Peyer's patch (tissue), 4 donors: ENCODE results near the gene IGSF22. TPM values are rescaled to one million over a fixed set of nuclear protein-coding genes. Genes with fewer than 3 reads are reported as not detected.

Experiments
- DNase-seq, 3 donors: peaks; one replicate each; pipeline ENCODE4 v3.0.0-alpha.2; 2017 to 2019
- H3K27ac ChIP-seq, 4 donors: fragments of 200-600 bp; sonication (generic); one replicate each; pipeline ENCODE4 v1.5.1; 2016 to 2019
- H3K27me3 ChIP-seq, 2 donors: fragments of 200-600 bp; sonication (generic); one replicate each; pipeline ENCODE4 v1.5.1; 2019
- H3K36me3 ChIP-seq, 3 donors: fragments of 200-600 bp; sonication (generic); one replicate each; pipeline ENCODE4 v1.5.1; 2016 to 2019
- H3K4me1 ChIP-seq, 4 donors: fragments of 200-600 bp; sonication (generic); one replicate each; pipeline ENCODE4 v1.5.1; 2016 to 2019
- H3K4me3 ChIP-seq, 4 donors: fragments of 200-600 bp; sonication (generic); 1 replicate in 3 of 4; 2 replicates in 1 of 4; pipeline ENCODE4 v1.5.1; 2016 to 2019; ENCODE audit warnings: mild to moderate bottlenecking in 1 of 4
- H3K9me3 ChIP-seq, 4 donors: fragments of 200-600 bp; sonication (generic); one replicate each; pipeline ENCODE4 v1.5.1; 2016 to 2019; ENCODE audit warnings: mild to moderate bottlenecking in 1 of 4
- POLR2A ChIP-seq, 2 donors: fragments of 450-650 bp; IDR thresholded peaks; one replicate each; pipeline ENCODE4 v1.5.1; 2017; ENCODE audit warnings: antibody characterized with exemption in 2 of 2, mild to moderate bottlenecking in 2 of 2, moderate library complexity in 2 of 2
- total RNA-seq, 4 donors: library from RNA; depleted of rRNA; stranded (reverse); fragments of >200 nt; gene quantifications; one replicate each; pipeline ENCODE4 v1.1.0, GENCODE V29; 2016
- TF ChIP-seq, protein P1 (sequence below), 6 experiments: fragments of 450-650 bp in 4 of 6; fragments of 200-600 bp in 2 of 6; sonication (generic) in 1 of 6; IDR thresholded peaks; one replicate each; pipeline ENCODE4 v1.5.1; 2017 to 2019; ENCODE audit warnings: antibody characterized with exemption in 6 of 6, mild to moderate bottlenecking in 3 of 6, moderate library complexity in 1 of 6

IGSF22 gene
- total RNA-seq, 4 donors from 2014 or later = not detected

DNA sequence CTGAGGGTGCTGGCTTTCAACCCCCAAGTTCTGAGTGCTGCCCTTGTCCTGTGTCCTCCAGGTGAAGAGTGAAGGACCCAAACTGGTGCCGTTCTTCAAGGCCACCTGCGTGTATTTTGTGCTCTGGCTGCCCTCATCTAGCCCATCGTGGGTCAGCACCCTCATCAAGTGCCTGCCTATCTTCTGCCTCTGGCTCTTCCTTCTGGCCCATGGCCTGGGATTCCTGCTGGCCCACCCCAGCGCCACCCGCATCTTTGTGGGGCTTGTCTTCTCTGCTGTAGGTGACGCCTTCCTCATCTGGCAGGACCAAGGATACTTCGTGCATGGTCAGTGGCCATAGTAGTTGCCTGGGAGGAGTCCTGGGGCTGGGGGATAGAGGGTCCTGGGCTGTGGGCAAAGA is 25.1 kb downstream of the IGSF22 start:
- H3K36me3 ChIP-seq = no peaks in the 10 kb centered on the region
- H3K27me3 ChIP-seq = no peaks in the 10 kb centered on the region
- TF ChIP-seq, protein P1, sequence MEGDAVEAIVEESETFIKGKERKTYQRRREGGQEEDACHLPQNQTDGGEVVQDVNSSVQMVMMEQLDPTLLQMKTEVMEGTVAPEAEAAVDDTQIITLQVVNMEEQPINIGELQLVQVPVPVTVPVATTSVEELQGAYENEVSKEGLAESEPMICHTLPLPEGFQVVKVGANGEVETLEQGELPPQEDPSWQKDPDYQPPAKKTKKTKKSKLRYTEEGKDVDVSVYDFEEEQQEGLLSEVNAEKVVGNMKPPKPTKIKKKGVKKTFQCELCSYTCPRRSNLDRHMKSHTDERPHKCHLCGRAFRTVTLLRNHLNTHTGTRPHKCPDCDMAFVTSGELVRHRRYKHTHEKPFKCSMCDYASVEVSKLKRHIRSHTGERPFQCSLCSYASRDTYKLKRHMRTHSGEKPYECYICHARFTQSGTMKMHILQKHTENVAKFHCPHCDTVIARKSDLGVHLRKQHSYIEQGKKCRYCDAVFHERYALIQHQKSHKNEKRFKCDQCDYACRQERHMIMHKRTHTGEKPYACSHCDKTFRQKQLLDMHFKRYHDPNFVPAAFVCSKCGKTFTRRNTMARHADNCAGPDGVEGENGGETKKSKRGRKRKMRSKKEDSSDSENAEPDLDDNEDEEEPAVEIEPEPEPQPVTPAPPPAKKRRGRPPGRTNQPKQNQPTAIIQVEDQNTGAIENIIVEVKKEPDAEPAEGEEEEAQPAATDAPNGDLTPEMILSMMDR (IDR thresholded peaks at IDR 0.05) = no peak
- TF ChIP-seq POLR2A (IDR thresholded peaks at IDR 0.05) = no peak
- no peak for DNase-seq
- H3K4me1 ChIP-seq = peaks cover 3 to 16% (median 5%) of the 10 kb centered on the region in 4 donors
- H3K27ac ChIP-seq = no peak overlapping the region
- no peak overlapping the region for H3K4me3 ChIP-seq
- no peaks in the 10 kb centered on the region for H3K9me3 ChIP-seq

DNA sequence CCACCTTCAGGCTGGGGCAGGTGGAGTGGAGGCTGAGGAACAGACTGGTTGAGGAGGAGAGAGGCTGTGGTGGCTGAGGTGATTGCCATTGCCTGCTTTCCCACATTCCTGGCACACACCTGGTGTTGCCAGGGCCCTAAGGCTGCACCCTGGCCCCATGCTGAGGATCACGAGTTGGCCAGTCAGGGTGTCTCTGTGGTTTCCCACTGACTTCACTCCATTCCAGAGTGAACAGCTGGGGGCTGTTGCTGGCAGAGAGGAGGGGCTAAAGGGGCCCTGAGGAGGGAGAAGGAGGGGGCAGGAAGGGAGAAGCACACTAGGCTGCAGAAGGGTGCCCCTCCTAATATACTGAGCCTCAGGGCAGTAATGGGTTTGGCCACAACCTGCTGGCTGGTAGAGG is 25.6 kb downstream of the IGSF22 start:
- Histone ChIP-seq H3K36me3 (no peaks in the 10 kb centered on the region), H3K27ac (peak overlapping the region in 1 of 4 donors; percentile 10), H3K4me3 (no peak overlapping the region), H3K27me3 (no peaks in the 10 kb centered on the region), H3K9me3 (no peaks in the 10 kb centered on the region), H3K4me1 (peaks cover 0 to 11% (median under 1%) of the 10 kb centered on the region in 4 donors)
- no peak for DNase-seq
- TF ChIP-seq, protein P1 (IDR thresholded peaks at IDR 0.05) = no peak
- no peak for TF ChIP-seq POLR2A (IDR thresholded peaks at IDR 0.05)

DNA sequence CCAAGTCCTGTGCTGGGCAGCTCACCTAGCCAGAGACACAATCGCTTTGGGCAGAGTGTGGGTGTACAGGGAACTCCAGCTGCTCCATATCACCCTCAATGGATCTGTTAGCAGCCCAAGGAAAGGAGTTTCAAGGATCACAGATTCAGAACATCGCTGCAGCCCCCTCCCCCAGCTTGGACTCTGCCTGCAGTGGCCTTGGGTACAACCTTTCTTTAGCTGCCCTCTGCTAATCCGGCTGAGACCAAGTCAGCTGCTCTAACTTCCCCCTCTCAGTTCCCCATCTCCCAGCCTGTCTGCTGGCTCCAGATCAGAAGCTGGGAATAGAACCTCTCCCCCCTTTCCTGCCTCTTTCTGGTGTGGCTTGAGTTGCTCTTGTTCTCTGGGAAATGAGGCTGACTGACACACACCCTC is 26.1 kb downstream of the IGSF22 start:
- Histone ChIP-seq H3K27me3 (no peaks in the 10 kb centered on the region), H3K36me3 (no peaks in the 10 kb centered on the region), H3K4me3 (peak overlapping the region in 1 of 4 donors; percentile 80), H3K4me1 (peaks cover 0 to 6% (median 0%) of the 10 kb centered on the region in 4 donors), H3K9me3 (no peaks in the 10 kb centered on the region), H3K27ac (peak overlapping the region in 1 of 4 donors; percentile 10)
- no peak for TF ChIP-seq POLR2A (IDR thresholded peaks at IDR 0.05)
- TF ChIP-seq, protein P1 (IDR thresholded peaks at IDR 0.05) = no peak
- no peak for DNase-seq

DNA sequence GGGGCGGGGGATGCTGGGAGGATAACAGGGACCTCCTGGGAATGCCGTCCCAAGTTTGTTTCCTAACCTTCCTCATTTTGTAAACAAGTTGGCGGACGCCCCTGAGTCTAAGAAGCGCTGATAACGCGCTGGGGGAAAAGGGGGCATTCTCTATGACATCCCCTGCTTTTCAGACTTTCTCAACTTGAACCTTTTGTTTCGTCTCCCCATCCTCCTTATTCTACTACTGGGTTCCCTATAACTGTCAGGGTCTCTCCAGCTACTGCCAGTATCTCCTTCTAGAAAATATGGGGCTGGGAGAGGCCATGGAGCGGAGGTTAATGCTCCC is 26.8 kb downstream of the IGSF22 start:
- Histone ChIP-seq H3K27ac (peak overlapping the region; percentile 76 to 86 (median 79)), H3K4me1 (peaks cover 0 to 5% (median 0%) of the 10 kb centered on the region in 4 donors), H3K9me3 (no peaks in the 10 kb centered on the region), H3K27me3 (no peaks in the 10 kb centered on the region), H3K4me3 (peak overlapping the region; percentile 73 to 99 (median 80)), H3K36me3 (no peaks in the 10 kb centered on the region)
- DNase-seq = no peak
- TF ChIP-seq POLR2A (IDR thresholded peaks at IDR 0.05) = no peak
- TF ChIP-seq, protein P1 (IDR thresholded peaks at IDR 0.05) = no peak

DNA sequence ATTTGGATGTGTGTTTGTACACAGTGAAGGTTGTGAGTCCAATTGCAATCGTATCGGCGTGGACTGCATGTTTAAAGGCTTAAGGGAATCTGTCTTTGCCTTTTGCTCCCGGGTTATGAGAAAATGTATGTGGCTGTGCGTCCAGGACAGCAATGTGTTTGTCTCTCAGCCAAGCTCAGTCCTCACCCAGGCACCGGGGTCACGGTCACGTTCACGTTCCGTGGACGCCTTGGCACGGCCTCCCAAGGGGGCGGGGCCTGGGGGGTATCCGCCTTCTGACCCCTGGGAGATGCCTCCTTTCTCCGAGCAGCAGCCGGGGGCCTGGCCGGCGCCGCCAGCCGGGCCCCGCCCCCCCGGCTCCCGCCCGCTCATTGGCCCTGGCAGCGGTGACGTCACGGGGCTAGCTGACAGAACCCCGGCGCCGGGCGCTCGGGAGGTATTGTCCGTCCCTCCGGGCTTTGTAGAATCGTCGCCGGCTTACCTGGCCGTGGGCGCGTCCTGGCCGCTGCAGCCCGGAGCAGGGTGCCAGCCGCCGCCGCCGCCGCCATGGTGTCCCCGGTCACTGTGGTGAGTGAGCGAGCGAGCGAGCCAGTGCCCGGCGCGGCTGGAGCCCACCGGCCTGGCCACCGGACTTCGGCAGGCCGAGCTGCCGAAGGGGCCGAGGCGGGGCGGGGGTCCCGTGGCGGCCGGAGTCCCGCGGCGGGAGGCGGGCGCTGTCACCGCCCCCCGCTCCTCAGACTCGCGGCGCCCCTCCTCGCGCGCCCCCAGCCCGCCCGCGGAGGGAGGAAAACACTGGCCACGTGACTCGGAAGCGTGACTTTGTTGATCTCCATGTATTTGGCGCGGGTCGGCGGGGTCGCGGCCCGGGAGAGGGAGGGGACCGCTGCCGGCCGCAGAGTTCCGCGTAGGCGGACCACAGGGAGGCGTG is 27.4 kb downstream of the IGSF22 start, which contains the start of gene TMEM86A:
Gene TMEM86A, plus strand, starts transcription at position 439 of the 928 bp plus-strand sequence. Its CDS starts 108 bp downstream, at position 547.
- peak; percentile 42 to 59 for TF ChIP-seq POLR2A (IDR thresholded peaks at IDR 0.05)
- TF ChIP-seq, protein P1 (IDR thresholded peaks at IDR 0.05) = peak in 1 of 6 experiments; percentile 6

More for the DNA sequence above, 27.4 kb downstream of the IGSF22 start, which contains the start of gene TMEM86A:
- Histone ChIP-seq H3K27me3 (no peaks in the 10 kb centered on the region), H3K27ac (peak within 1 kb of the TSS; percentile 76 to 86 (median 79)), H3K4me3 (peak within 1 kb of the TSS; percentile 73 to 99 (median 80)), H3K36me3 (no peaks in the 10 kb centered on the region), H3K9me3 (no peaks in the 10 kb centered on the region), H3K4me1 (peaks cover 0 to 5% (median 0%) of the 10 kb centered on the region in 4 donors)
- peak; percentile 94 to 99 (median 98) for DNase-seq
